Measurements from ENCODE around the gene MFSD1.

Gene MFSD1

GRCh38 chr3:158775426-158776410, 26.1 kb upstream of the MFSD1 start:
- in situ Hi-C loops (cut with MboI; ENCODE audit: low sequenced_read_pairs) = no loop called here

- in situ Hi-C loops (cut with MboI; ENCODE audit: low sequenced_read_pairs) = no loop called here
Observed at GRCh38 chr3:158776531-158776930, 25.3 kb upstream of the MFSD1 start.

- in situ Hi-C loops (cut with MboI; ENCODE audit: low sequenced_read_pairs) = no loop called here
Observed at GRCh38 chr3:158777161-158777873, 24.5 kb upstream of the MFSD1 start.

- in situ Hi-C loops (cut with MboI; ENCODE audit: low sequenced_read_pairs) = no loop called here
Observed at GRCh38 chr3:158780766-158781165, 21.1 kb upstream of the MFSD1 start.

GRCh38 chr3:158781191-158781590, 20.7 kb upstream of the MFSD1 start:
- in situ Hi-C loops (cut with MboI; ENCODE audit: low sequenced_read_pairs) = no loop called here

- in situ Hi-C loops (cut with MboI; ENCODE audit: low sequenced_read_pairs) = no loop called here
Observed at GRCh38 chr3:158781849-158782248, 20.0 kb upstream of the MFSD1 start.

DNA sequence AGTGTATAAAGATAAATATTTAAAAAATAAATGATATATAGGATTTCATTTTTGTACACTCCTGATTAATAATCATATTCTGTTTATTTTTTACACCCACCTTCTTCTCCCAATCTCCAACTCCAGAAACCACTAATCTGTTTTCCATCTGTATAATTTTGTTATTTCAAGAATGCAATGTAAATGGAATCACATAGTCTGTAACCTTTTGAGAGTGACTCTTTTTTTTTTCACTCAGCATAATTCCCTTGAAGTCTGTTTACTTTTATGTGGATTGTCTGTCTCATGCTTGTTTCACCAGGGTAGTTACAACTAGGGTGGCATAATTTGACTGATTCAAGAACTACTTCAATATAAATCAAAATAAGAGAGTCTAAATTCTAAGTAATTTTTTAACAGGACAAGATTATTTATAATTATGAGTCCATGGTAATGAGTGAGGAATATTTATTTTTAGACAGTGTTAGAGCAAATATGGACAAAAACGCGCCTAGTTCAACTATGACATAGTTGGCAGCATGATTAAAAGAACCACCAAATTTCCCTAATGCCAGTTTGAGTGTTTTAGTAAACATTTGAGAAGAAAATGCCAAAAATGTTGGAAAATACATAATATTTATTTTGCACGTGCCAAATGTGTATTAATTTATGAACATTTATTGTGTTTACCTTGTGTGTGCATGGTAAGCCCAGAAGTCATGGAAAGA, 19.4 kb upstream of the MFSD1 start:
- in situ Hi-C loops (cut with MboI; ENCODE audit: low sequenced_read_pairs) = no loop called here

GRCh38 chr3:158783051-158783450, 18.8 kb upstream of the MFSD1 start:
- in situ Hi-C loops (cut with MboI; ENCODE audit: low sequenced_read_pairs) = no loop called here

GRCh38 chr3:158785972-158786371, 15.9 kb upstream of the MFSD1 start:
- in situ Hi-C loops (cut with MboI; ENCODE audit: low sequenced_read_pairs) = no loop called here

DNA sequence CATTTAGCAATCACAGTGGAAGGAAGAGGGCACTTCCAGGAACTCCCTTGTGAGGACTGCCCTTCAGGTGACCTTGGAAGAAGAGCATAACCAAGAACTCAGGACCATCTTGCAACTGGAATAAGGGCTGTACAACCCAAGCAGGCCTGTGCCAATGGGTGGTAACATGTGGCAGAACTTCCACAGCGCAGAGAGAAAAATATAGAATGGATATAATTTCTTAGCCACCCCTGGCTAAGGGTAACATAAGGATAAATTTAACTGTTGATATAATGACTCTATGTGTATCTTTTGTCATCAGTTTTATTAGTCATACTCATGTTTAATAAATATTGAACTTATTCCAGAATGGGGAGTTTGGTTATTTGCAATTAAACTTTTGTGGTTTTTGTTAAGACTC, 13.4 kb upstream of the MFSD1 start:
- in situ Hi-C loops (cut with MboI; ENCODE audit: low sequenced_read_pairs) = no loop called here

GRCh38 chr3:158789592-158789991, 12.3 kb upstream of the MFSD1 start:
- in situ Hi-C loops (cut with MboI; ENCODE audit: low sequenced_read_pairs) = no loop called here

DNA sequence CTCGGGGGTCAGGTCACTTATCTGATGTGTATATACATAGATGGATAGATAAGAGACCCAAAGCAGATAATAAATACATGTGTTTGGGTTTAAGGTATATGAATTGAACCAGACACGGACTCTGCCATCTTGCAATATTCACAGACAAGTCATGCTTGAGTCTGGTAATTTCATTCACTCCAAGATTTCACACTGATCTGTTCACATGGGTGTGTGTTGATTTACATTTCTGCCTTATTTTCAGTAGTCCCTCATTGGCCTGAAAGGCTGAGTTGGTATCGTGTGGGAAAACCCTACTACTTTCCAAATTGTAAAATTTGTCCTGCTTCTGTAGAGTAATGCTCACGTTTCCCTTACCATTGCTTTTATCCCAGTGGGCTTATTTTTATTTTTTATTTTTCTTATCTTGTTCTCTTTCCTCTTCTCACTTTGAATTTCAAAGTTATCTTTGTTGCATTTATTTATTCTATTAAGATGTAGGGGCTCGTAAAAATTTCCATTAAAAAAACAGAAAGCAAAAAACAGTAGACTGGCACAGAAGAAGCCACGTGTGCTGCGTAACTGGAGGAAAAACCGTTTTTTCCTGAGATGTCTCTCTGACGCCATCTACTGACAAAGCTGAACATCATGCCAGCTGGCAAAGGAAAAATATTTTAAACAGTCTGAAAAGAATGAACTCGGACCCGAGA, 10.8 kb upstream of the MFSD1 start:
- in situ Hi-C loops (cut with MboI; ENCODE audit: low sequenced_read_pairs) = loop anchor here (10.0 kb wide), 1 partner anchor 126 kb away; no protein-coding TSS in a partner anchor

GRCh38 chr3:158791590-158791920, 10.3 kb upstream of the MFSD1 start:
- in situ Hi-C loops (cut with MboI; ENCODE audit: low sequenced_read_pairs) = loop anchor here (10.0 kb wide), 1 partner anchor 127 kb away; no protein-coding TSS in a partner anchor

DNA sequence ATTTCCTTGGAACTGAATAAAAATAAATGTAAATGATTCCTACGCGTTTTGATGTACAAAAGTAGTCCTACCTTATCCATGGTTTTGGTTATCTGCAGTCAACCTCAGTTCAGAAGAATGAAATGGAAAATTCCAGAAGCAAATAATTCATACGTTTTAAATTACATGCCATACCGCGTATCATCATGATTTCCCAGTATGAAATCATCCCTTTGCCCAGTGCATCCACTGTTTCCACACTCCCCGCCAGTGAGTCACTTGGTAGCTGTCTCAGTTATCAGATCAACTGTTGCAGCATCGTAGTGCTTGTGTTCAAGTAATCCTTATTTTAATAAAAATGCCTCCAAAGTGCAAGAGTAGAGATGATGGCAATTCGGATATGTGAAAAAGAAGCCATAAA, 9.1 kb upstream of the MFSD1 start:
- in situ Hi-C loops (cut with MboI; ENCODE audit: low sequenced_read_pairs) = loop anchor here (10.0 kb wide), 1 partner anchor 128 kb away; no protein-coding TSS in a partner anchor

- in situ Hi-C loops (cut with MboI; ENCODE audit: low sequenced_read_pairs) = loop anchor here (10.0 kb wide), 1 partner anchor 129 kb away; no protein-coding TSS in a partner anchor
Observed at GRCh38 chr3:158794206-158794605, 7.6 kb upstream of the MFSD1 start.

- in situ Hi-C loops (cut with MboI; ENCODE audit: low sequenced_read_pairs) = loop anchor here (10.0 kb wide), 1 partner anchor 130 kb away; no protein-coding TSS in a partner anchor
Observed at GRCh38 chr3:158794936-158795518, 6.8 kb upstream of the MFSD1 start.

- in situ Hi-C loops (cut with MboI; ENCODE audit: low sequenced_read_pairs) = no loop called here
Observed at GRCh38 chr3:158801201-158801600, 653 bp upstream of the MFSD1 start.

DNA sequence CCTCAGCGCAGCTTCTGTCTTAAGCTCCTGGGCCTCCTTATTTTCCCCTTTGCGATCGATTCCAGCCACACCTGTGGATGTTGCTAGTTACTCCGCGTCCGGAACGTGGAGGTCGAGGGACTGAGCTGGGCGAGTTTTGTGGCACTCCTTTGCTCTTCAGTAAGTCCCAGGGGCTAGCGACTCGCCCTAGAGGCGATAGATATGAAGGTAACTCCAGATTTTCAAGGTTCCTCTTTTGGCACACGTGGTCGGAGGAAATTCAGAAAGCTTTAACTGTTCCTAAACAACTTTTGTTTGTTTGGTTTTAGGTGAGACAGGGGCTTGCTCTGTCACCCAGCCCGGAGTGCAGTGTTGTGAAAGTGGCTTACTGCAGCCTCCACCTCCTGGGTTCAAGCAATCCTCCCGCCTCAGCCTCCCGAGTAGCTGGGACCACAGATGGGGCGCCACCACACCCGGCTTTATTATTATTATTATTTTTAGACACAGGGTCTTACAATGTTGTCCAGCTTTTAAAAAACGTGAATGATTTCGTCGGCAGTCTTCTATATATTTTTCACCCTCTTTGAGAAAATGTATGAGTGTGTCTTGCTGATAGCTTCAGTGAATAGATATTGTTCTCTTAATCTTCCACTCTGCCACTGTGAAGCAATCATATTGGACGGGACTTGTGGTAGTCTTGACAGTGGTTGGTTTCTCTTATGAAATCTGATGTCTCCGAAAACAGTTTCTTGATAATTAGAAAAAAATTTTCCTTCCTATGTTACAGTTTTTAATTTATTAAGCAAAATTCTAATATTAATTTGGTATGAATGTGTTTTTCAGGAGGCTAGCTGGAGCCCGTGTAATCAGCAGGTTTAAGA, 785 bp downstream of the MFSD1 start:
- in situ Hi-C loops (cut with MboI; ENCODE audit: low sequenced_read_pairs) = no loop called here

GRCh38 chr3:158804441-158804840, 2.6 kb downstream of the MFSD1 start:
- in situ Hi-C loops (cut with MboI; ENCODE audit: low sequenced_read_pairs) = no loop called here
